ENCODE results near the gene PRM3.

Gene PRM3

GRCh38 chr16:11231367-11231970 is 42.0 kb downstream of the PRM3 start:
- H3K4me3 ChIP-seq (ENCODE audit: low read depth, low read length) = no peak overlapping the region
- H3K4me2 ChIP-seq (ENCODE audit: low read length) = no peak overlapping the region
- H3K9me3 ChIP-seq (ENCODE audit: control insufficient read depth, low read length) = no peaks in the 10 kb centered on the region
- TF ChIP-seq CTCF (IDR thresholded peaks at IDR 0.05) = no peak
- no peak overlapping the region for H3K27ac ChIP-seq
- no peaks in the 10 kb centered on the region for H3K4me1 ChIP-seq
- no peak overlapping the region for H3K9ac ChIP-seq
- H3K27me3 ChIP-seq (ENCODE audit: control insufficient read depth, insufficient read depth, low read length) = no peaks in the 10 kb centered on the region
- no peaks in the 10 kb centered on the region for H3K36me3 ChIP-seq (ENCODE audit: control insufficient read depth, insufficient read depth, low read length)
- no peak overlapping the region for H2AFZ ChIP-seq
- no peaks in the 10 kb centered on the region for H3K79me2 ChIP-seq

GRCh38 chr16:11229906-11230305 is 43.5 kb downstream of the PRM3 start:
- H3K27me3 ChIP-seq (ENCODE audit: control insufficient read depth, insufficient read depth, low read length) = no peaks in the 10 kb centered on the region
- H3K36me3 ChIP-seq (ENCODE audit: control insufficient read depth, insufficient read depth, low read length) = no peaks in the 10 kb centered on the region
- no peaks in the 10 kb centered on the region for H3K9me3 ChIP-seq (ENCODE audit: control insufficient read depth, low read length)
- no peaks in the 10 kb centered on the region for H3K79me2 ChIP-seq
- H3K4me3 ChIP-seq (ENCODE audit: low read depth, low read length) = no peak overlapping the region
- no peak for TF ChIP-seq CTCF (IDR thresholded peaks at IDR 0.05)
- H3K27ac ChIP-seq = no peak overlapping the region
- H3K4me2 ChIP-seq (ENCODE audit: low read length) = no peak overlapping the region
- no peak overlapping the region for H2AFZ ChIP-seq
- H3K4me1 ChIP-seq = no peaks in the 10 kb centered on the region
- no peak overlapping the region for H3K9ac ChIP-seq

- H3K27ac ChIP-seq = no peak overlapping the region
- H3K4me1 ChIP-seq = no peaks in the 10 kb centered on the region
- no peak overlapping the region for H3K4me2 ChIP-seq (ENCODE audit: low read length)
- H3K9me3 ChIP-seq (ENCODE audit: control insufficient read depth, low read length) = no peaks in the 10 kb centered on the region
- no peak overlapping the region for H2AFZ ChIP-seq
- H3K79me2 ChIP-seq = no peaks in the 10 kb centered on the region
- no peaks in the 10 kb centered on the region for H3K27me3 ChIP-seq (ENCODE audit: control insufficient read depth, insufficient read depth, low read length)
- H3K36me3 ChIP-seq (ENCODE audit: control insufficient read depth, insufficient read depth, low read length) = no peaks in the 10 kb centered on the region
- no peak overlapping the region for H3K4me3 ChIP-seq (ENCODE audit: low read depth, low read length)
- no peak overlapping the region for H3K9ac ChIP-seq
- TF ChIP-seq CTCF (IDR thresholded peaks at IDR 0.05) = no peak
Observed at GRCh38 chr16:11229432-11229831, 44.0 kb downstream of the PRM3 start.

- Histone ChIP-seq H3K4me2 (ENCODE audit: low read length) (no peak overlapping the region), H3K36me3 (ENCODE audit: control insufficient read depth, insufficient read depth, low read length) (no peaks in the 10 kb centered on the region), H3K9ac (no peak overlapping the region), H3K27me3 (ENCODE audit: control insufficient read depth, insufficient read depth, low read length) (no peaks in the 10 kb centered on the region), H2AFZ (no peak overlapping the region), H3K27ac (no peak overlapping the region), H3K4me3 (ENCODE audit: low read depth, low read length) (no peak overlapping the region), H3K79me2 (no peaks in the 10 kb centered on the region), H3K4me1 (no peaks in the 10 kb centered on the region), H3K9me3 (ENCODE audit: control insufficient read depth, low read length) (no peaks in the 10 kb centered on the region)
- TF ChIP-seq CTCF (IDR thresholded peaks at IDR 0.05) = no peak
Observed at GRCh38 chr16:11225677-11226549, 47.5 kb downstream of the PRM3 start.

Measured in parathyroid adenoma (tissue), 2 donors.